BLaER1 treated with 17β-estradiol and CSF1 and Interleukin-3, amounts not matched to agents 10 nM and 100 nM (cell line): Measurements from ENCODE around the gene OR2B2.
A peak's percentile ranks its signal among the peaks of the same experiment; 100 is the strongest.

ENCODE experiments used
- H3K27ac ChIP-seq, 11 experiments: shearing (Covaris generic); formaldehyde crosslinking; 2 replicates each; pipeline ENCODE4 v1.8.1; 2022
- H3K27me3 ChIP-seq, 11 experiments: shearing (Covaris generic); formaldehyde crosslinking; 2 replicates each; pipeline ENCODE4 v1.8.1; 2022
- H3K36me3 ChIP-seq, 11 experiments: shearing (Covaris generic); formaldehyde crosslinking; 2 replicates each; pipeline ENCODE4 v1.8.1; 2022
- H3K4me1 ChIP-seq, 10 experiments: shearing (Covaris generic); formaldehyde crosslinking; 2 replicates each; pipeline ENCODE4 v1.8.1; 2022
- H3K4me2 ChIP-seq, 11 experiments: shearing (Covaris generic); formaldehyde crosslinking; 2 replicates each; pipeline ENCODE4 v1.8.1; 2022
- H3K4me3 ChIP-seq, 10 experiments: shearing (Covaris generic); formaldehyde crosslinking; 2 replicates each; pipeline ENCODE4 v1.8.1; 2022
- H3K9ac ChIP-seq, 11 experiments: shearing (Covaris generic); formaldehyde crosslinking; 2 replicates each; pipeline ENCODE4 v1.8.1; 2022
- H3K9me3 ChIP-seq, 11 experiments: shearing (Covaris generic); formaldehyde crosslinking; replicated peaks in 1 of 11; 2 replicates each; pipeline ENCODE4 v1.8.1; 2022
- H4K20me1 ChIP-seq, 11 experiments: shearing (Covaris generic); formaldehyde crosslinking; 2 replicates each; pipeline ENCODE4 v1.8.1; 2022
- Cebpa-rat ChIP-seq, 11 experiments: shearing (Covaris generic); IDR thresholded peaks; 2 replicates each; pipeline ENCODE4 v1.8.1; 2022

OR2B2 gene

GRCh38 chr6:27867051-27867944 lies 44.9 kb downstream of the OR2B2 start:
- peaks cover 44 to 64% (median 56%) of the 10 kb centered on the region in 10 experiments for H3K4me1 ChIP-seq
- peaks cover 0 to 8% (median 0%) of the 10 kb centered on the region in 11 experiments; a peak in 3 of 22 replicates for H4K20me1 ChIP-seq
- peak overlapping the region; percentile 87 to 99 (median 96) for H3K4me2 ChIP-seq
- no peak for TF ChIP-seq Cebpa-rat (IDR thresholded peaks at IDR 0.05)
- peak overlapping the region; percentile 64 to 83 (median 72) for H3K4me3 ChIP-seq
- H3K27me3 ChIP-seq: no peaks in the 10 kb centered on the region
- H3K36me3 ChIP-seq: no peaks in the 10 kb centered on the region
- H3K27ac ChIP-seq: peak overlapping the region; percentile 41 to 97 (median 92); a peak in 21 of 22 replicates
- peaks cover 0 to 10% (median 7%) of the 10 kb centered on the region in 11 experiments; a peak in 14 of 22 replicates for H3K9me3 ChIP-seq
- peak overlapping the region; percentile 78 to 95 (median 89) for H3K9ac ChIP-seq

GRCh38 chr6:27866357-27867050 lies 45.7 kb downstream of the OR2B2 start:
- peak overlapping the region; percentile 41 to 97 (median 92); a peak in 21 of 22 replicates for H3K27ac ChIP-seq
- peak overlapping the region; percentile 64 to 83 (median 72) for H3K4me3 ChIP-seq
- peaks cover 41 to 67% (median 56%) of the 10 kb centered on the region in 10 experiments for H3K4me1 ChIP-seq
- H3K36me3 ChIP-seq: no peaks in the 10 kb centered on the region
- peaks cover 0 to 10% (median 7%) of the 10 kb centered on the region in 11 experiments; a peak in 14 of 22 replicates for H3K9me3 ChIP-seq
- peaks cover 0 to 8% (median 0%) of the 10 kb centered on the region in 11 experiments; a peak in 3 of 22 replicates for H4K20me1 ChIP-seq
- peak overlapping the region; percentile 87 to 99 (median 96) for H3K4me2 ChIP-seq
- no peaks in the 10 kb centered on the region for H3K27me3 ChIP-seq
- no peak for TF ChIP-seq Cebpa-rat (IDR thresholded peaks at IDR 0.05)
- peak overlapping the region; percentile 78 to 95 (median 89) for H3K9ac ChIP-seq

- H3K36me3 ChIP-seq: no peaks in the 10 kb centered on the region
- peaks cover 0 to 8% (median 0%) of the 10 kb centered on the region in 11 experiments; a peak in 3 of 22 replicates for H4K20me1 ChIP-seq
- H3K4me3 ChIP-seq: peak overlapping the region; percentile 64 to 83 (median 72)
- H3K9me3 ChIP-seq: peaks cover 0 to 10% (median 7%) of the 10 kb centered on the region in 11 experiments; a peak in 14 of 22 replicates
- peak overlapping the region; percentile 78 to 95 (median 89) for H3K9ac ChIP-seq
- peak overlapping the region; percentile 87 to 99 (median 96) for H3K4me2 ChIP-seq
- peaks cover 35 to 62% (median 51%) of the 10 kb centered on the region in 10 experiments for H3K4me1 ChIP-seq
- H3K27me3 ChIP-seq: no peaks in the 10 kb centered on the region
- peak overlapping the region; percentile 44 to 97 (median 92); a peak in 21 of 22 replicates for H3K27ac ChIP-seq
- no peak for TF ChIP-seq Cebpa-rat (IDR thresholded peaks at IDR 0.05)
Measured at GRCh38 chr6:27865850-27866356, 46.3 kb downstream of the OR2B2 start.

GRCh38 chr6:27864906-27865849 lies 47.0 kb downstream of the OR2B2 start:
- H4K20me1 ChIP-seq: peaks cover 0 to 8% (median 0%) of the 10 kb centered on the region in 11 experiments; a peak in 3 of 22 replicates
- no peak for TF ChIP-seq Cebpa-rat (IDR thresholded peaks at IDR 0.05)
- H3K27me3 ChIP-seq: no peaks in the 10 kb centered on the region
- peaks cover 0 to 10% (median 7%) of the 10 kb centered on the region in 11 experiments; a peak in 14 of 22 replicates for H3K9me3 ChIP-seq
- H3K36me3 ChIP-seq: no peaks in the 10 kb centered on the region
- peak overlapping the region; percentile 77 to 97 (median 92) for H3K27ac ChIP-seq
- peak overlapping the region; percentile 80 to 95 (median 89) for H3K9ac ChIP-seq
- peak overlapping the region; percentile 87 to 99 (median 96) for H3K4me2 ChIP-seq
- H3K4me1 ChIP-seq: peaks cover 27 to 62% (median 43%) of the 10 kb centered on the region in 10 experiments
- H3K4me3 ChIP-seq: peak overlapping the region; percentile 64 to 83 (median 72)

GRCh38 chr6:27863962-27864905 lies 48.0 kb downstream of the OR2B2 start:
- H3K9me3 ChIP-seq: peaks cover 0 to 10% (median 7%) of the 10 kb centered on the region in 11 experiments; a peak in 14 of 22 replicates
- H3K27ac ChIP-seq: peak overlapping the region; percentile 77 to 97 (median 92)
- peaks cover 0 to 8% (median 0%) of the 10 kb centered on the region in 11 experiments; a peak in 3 of 22 replicates for H4K20me1 ChIP-seq
- H3K4me2 ChIP-seq: peak overlapping the region; percentile 59 to 83 (median 75)
- peaks cover 20 to 58% (median 37%) of the 10 kb centered on the region in 10 experiments; a peak in 19 of 20 replicates for H3K4me1 ChIP-seq
- TF ChIP-seq Cebpa-rat (IDR thresholded peaks at IDR 0.05): no peak
- peak overlapping the region; percentile 80 to 95 (median 89) for H3K9ac ChIP-seq
- H3K36me3 ChIP-seq: no peaks in the 10 kb centered on the region
- no peaks in the 10 kb centered on the region for H3K27me3 ChIP-seq
- peak overlapping the region; percentile 64 to 83 (median 72) for H3K4me3 ChIP-seq

GRCh38 chr6:27862396-27863066 lies 49.7 kb downstream of the OR2B2 start:
- Histone ChIP-seq H3K4me1 (peaks cover 7 to 49% (median 21%) of the 10 kb centered on the region in 10 experiments; a peak in 18 of 20 replicates), H4K20me1 (peaks cover 0 to 8% (median 0%) of the 10 kb centered on the region in 11 experiments; a peak in 3 of 22 replicates), H3K36me3 (no peaks in the 10 kb centered on the region), H3K4me3 (no peak overlapping the region), H3K27ac (peak overlapping the region in 1 of 11 experiments; percentile 26; a peak in 3 of 22 replicates), H3K9me3 (peaks cover 0 to 10% (median 7%) of the 10 kb centered on the region in 11 experiments; a peak in 14 of 22 replicates), H3K4me2 (peak overlapping the region in 3 of 11 experiments; percentile 6 to 58 (median 18); a peak in 5 of 22 replicates), H3K9ac (no peak overlapping the region), H3K27me3 (no peaks in the 10 kb centered on the region)
- no peak for TF ChIP-seq Cebpa-rat (IDR thresholded peaks at IDR 0.05)
